C4-2B (cell line): ENCODE results near the gene CACNA1H.

ENCODE experiments used
- H3K27ac ChIP-seq: fragments of 450-650 bp; 2 replicates; pipeline ENCODE4 v1.5.1; 2017
- ZFX ChIP-seq: fragments of 450-650 bp; IDR thresholded peaks from 2 replicates; pipeline ENCODE4 v1.6.1; 2017
- TF ChIP-seq, protein P1 (sequence below): fragments of 450-650 bp; conservative IDR thresholded peaks from 2 replicates; pipeline ENCODE4 v1.5.1; 2017; ENCODE audit warnings: mild to moderate bottlenecking

Gene CACNA1H

DNA sequence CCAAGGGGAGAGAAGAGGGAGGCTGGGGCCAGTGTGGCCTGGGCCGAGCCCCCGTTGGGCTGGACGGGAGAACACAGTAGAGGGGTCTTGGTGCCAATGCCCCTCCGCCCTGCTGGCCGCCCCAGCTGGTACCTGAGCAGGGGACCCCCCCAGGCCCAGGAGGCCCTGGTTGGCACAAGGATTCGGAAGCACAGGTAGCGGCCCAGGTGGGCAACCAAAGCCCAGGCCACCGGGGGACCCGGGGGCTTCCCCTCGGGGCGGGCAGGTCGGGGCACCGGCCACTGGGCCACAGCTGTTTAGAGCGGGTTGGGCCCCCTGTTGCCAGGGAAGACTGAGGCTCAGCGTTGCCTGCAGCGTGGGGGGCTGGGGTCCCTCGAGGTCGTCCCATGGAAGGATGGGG, 28.6 kb upstream of the CACNA1H start:
- no peak overlapping the region for H3K27ac ChIP-seq
- TF ChIP-seq, protein P1, sequence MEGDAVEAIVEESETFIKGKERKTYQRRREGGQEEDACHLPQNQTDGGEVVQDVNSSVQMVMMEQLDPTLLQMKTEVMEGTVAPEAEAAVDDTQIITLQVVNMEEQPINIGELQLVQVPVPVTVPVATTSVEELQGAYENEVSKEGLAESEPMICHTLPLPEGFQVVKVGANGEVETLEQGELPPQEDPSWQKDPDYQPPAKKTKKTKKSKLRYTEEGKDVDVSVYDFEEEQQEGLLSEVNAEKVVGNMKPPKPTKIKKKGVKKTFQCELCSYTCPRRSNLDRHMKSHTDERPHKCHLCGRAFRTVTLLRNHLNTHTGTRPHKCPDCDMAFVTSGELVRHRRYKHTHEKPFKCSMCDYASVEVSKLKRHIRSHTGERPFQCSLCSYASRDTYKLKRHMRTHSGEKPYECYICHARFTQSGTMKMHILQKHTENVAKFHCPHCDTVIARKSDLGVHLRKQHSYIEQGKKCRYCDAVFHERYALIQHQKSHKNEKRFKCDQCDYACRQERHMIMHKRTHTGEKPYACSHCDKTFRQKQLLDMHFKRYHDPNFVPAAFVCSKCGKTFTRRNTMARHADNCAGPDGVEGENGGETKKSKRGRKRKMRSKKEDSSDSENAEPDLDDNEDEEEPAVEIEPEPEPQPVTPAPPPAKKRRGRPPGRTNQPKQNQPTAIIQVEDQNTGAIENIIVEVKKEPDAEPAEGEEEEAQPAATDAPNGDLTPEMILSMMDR = no peak
- TF ChIP-seq ZFX = no peak

DNA sequence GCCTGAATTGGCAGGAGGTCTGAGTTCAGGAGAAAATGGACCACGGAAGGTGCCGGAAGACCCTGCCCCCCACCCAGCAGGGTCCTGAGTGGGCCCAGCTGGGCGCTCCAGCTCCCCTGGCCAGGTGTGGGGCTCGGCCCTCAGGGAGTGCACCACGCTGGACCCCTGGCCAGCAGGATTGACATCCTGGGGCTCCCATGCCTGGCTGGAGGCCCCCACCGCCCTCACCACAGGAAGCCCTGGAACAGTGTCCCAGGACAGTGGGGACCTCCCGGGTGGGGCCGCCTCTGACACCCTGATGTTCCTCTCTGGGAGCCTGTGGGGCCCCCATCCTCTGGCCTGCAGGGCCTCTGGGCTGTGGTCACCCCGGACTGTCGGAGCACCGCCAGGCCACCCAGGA, 28.1 kb upstream of the CACNA1H start:
- H3K27ac ChIP-seq = no peak overlapping the region
- TF ChIP-seq, protein P1 = no peak
- no peak for TF ChIP-seq ZFX

DNA sequence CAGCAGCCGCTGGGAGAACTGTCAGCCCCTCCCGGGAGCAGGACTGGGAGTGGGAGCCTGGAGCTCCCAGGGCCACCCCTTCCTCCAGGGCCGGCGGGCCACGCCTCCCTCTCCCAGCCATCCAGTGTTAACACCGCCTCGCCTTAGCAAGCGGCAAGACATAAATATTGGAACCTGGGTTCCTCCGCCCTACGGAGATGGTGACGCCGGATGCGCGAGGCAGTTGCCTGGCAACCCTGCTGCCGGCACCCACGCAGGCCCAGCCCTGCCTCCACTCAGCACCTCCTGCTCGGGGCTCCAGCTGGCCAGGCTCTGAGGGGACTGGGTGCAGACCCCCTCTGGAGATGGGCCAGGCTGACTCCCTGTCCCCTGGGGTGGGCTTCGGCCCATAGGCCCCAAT, 27.4 kb upstream of the CACNA1H start:
- TF ChIP-seq ZFX = no peak
- TF ChIP-seq, protein P1 = no peak
- H3K27ac ChIP-seq = no peak overlapping the region

DNA sequence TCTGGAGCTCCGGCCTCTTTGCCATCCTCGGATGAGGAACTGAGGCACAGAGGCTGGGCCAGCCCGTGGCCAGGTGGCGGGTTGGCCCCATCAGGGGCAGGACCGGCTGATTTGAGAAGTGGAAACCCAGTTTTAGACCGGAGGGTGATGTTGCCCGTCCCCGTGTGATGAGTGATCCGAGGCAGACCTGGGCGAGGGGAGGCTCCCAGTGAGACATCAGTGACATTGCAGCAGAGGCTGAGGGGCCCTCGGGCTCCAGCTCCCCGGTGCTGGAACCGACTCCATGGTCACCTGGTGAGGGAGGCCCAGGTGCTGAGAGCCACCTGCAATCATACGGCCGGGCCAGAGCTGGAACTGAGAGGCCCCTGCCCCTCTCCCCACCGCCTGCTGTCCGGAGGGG, 26.9 kb upstream of the CACNA1H start:
- no peak overlapping the region for H3K27ac ChIP-seq
- no peak for TF ChIP-seq ZFX
- TF ChIP-seq, protein P1 = no peak

DNA sequence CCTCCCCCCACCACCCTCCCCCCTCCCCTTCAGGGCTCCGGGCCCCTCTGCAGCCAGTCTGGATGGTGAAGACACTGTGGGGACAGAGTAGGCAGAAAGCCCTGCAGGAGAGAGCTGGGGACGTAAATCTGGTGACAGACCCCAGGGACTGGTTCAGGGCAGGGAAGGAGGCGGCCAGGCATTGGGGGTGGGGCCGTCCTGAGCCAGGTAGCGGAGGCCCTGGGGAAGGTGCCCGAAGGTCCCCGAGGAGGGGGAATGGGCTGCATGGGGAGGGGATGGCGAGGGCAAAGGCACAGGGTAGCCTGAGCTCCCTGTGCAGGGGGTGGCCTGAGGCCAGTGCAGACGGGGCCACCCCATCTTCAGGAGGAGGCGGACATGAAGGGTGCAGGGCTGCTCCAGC, 26.3 kb upstream of the CACNA1H start:
- H3K27ac ChIP-seq = no peak overlapping the region
- TF ChIP-seq, protein P1 = no peak
- no peak for TF ChIP-seq ZFX

DNA sequence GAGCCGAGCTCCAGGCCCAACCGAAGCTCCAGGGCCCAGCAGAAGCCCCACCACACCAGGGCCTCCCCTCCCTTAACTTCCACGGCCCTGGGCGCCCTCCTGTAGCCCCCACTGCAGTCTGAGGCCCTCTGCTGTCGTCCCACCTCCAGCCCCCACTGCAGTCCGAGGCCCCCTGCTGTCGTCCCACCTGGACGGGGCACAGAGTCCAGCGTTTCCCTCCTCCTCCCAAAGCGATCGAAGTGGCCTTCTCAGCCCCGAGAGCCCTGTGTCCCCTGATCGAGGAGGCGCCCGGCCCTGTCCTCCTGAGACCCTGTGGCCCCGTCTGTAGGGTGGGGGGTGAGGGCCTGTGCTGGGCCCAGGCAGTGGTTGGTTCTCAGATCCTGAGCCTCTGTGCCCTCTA, 25.8 kb upstream of the CACNA1H start:
- no peak overlapping the region for H3K27ac ChIP-seq
- TF ChIP-seq ZFX = no peak
- TF ChIP-seq, protein P1 = no peak

DNA sequence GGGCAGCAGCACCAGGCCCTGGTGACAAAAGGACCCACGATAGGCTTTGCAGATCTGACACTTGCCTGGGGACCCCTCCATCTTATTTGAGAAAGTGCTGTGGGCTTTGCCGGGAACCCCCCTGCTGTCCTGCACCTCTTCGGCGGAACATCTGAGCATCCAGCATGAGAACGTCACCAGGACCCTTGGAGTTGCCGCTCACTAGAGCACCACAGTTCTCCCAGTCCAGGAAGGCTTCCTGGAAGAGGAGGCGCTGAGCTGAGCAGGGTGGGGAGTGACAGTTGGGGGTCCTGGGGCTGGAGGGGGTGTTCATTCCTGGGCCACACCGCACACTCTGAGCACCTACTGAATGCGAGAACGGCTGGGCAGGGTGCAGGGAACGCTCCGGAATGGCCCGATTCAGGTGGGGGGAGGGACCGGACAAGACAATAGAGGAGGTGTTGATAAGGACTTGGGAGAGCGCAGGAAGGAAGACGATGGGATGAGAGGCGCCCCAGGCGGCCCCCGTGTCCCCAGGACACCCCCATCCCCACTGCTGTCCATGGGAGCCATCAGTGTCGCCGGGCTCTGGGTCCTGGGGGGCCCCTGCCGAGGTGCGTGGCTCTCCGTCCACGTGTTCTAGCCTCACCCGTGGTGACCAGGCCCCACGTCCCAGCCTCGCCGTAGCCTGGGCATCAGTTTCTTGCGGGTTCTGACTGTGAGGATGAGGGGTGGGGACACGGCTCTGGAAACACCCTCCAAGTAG, 24.8 kb upstream of the CACNA1H start:
- no peak overlapping the region for H3K27ac ChIP-seq
- TF ChIP-seq, protein P1 = no peak
- no peak for TF ChIP-seq ZFX
